C1 segment of cervical spinal cord (tissue), 14 donors: ENCODE data around the gene HHATL.

Source experiments
- DNase-seq, 14 donors: peaks; one replicate each; lab custom pipeline; 2025; lab: John Stamatoyannopoulos, UW

HHATL gene

DNA sequence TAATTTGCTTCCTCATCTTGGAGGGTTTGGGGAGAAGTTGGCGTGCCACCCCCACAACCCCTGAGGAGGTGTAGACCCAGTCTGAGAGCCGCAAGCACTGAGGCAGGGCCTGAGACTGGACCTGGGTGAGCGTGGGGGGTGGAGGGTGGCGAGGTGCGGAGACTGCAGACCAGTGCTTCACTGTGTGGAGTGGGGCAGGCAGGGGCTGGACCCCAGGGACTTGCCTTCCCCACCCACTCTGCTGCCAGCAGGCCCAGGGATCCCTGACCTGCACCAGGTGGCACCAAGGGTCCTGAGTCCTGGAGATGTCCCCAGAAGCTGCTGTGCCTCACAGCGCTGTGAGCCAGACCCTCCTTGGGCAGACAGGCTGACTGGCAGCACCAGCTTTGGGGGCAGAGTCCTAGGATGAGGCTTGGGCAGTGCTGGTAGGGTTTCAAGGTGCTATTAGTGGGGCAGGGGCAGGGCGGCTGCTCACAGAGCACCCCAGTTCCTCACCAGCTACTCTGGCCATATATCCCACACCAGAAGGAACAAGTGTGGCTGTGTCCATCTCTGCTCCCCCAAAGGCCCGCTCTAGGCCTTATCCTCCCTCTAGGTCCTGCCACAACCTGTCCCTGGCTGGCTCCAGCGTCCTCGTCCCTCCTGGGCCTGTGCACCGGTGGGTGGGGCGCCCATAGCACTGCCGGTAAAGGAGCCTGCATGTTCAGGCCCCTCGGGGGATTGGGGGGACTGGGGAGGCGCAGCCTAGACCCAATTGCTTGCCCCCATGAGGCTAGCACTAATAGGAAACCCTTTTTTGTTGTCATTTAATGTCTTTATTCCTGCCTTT is 37.3 kb downstream of the HHATL start:
- DNase-seq, result no peak

GRCh38 chr3:42664438-42664803 is 38.2 kb downstream of the HHATL start:
- no peak for DNase-seq

DNA sequence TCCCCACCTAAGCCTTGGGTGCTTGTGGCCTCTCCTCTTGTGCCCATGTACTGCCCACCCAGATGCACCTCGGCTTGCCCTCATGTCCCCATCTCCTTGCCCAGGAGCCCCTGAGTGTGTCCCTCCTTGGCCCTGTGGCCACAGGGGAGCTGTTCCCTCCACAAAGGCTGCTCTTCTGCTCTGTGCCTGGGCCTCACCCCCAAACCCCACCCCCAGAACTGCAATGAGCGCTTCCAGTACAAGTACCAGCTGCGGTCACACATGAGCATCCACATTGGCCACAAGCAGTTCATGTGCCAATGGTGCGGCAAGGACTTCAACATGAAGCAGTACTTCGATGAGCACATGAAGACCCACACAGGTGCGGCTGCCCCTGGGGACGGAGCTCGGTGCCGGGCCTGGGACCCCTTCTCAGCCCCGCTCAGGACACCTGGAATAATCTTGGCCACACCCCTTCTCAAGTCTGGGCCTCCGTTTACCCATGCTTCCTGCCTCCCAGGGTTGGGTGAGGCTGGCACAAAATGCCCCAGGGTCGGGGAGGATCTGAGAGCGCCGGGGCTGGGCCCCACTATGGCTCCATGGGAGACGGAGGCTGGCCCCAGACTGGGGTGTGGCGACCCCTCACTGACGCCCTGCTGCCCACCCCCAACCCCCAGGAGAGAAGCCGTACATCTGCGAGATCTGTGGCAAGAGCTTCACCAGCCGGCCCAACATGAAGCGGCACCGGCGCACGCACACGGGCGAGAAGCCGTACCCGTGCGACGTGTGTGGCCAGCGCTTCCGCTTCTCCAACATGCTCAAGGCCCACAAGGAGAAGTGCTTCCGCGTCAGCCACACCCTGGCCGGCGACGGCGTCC is 38.8 kb downstream of the HHATL start:
- DNase-seq, result no peak

GRCh38 chr3:42662813-42663535 is 39.6 kb downstream of the HHATL start:
- DNase-seq, result no peak

DNA sequence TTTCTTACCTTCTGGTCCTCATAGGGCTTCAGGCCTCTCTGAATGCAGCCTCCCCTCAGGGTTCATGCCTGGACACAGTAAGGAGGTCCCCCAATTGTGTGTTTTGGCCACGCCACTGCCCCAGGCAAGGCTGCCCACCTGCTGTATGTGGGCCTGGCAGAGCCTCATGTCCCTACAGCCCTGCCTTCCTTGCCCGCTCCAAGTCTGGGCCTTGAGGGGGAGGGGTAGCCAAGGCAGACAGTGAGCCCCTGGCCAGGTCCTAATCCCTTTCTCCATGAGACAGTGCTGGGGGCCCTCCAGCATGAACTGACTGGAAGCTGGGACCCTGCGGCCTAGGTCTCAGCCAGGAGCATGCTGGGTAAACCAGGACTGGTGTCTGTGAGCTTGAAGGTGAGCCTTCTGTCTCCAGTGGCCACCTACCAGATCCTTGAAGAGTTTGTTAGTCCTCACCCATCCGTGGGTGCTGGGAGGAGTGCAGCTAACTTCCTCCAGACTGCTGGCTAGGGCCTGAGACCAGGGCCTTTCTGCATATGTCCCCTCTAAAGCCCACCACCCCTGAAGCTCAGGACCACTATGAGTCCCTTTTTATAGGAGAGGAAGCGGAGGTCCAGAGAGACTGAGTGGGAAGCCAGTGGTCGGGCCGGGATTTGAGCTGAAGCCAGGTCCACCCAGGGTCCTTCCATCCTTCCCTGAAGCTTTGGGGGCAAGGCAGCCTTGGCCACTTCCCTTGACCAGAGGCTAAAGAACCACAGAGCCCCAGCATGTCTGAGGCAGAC is 40.4 kb downstream of the HHATL start:
- DNase-seq, result no peak

- DNase-seq, result peak in 1 of 14 donors; percentile 49
Observed at GRCh38 chr3:42661593-42662022, 41.0 kb downstream of the HHATL start.

GRCh38 chr3:42660898-42661297 is 41.7 kb downstream of the HHATL start:
- no peak for DNase-seq

GRCh38 chr3:42660131-42660715 is 42.4 kb downstream of the HHATL start:
- peak in 1 of 14 donors; percentile 51 for DNase-seq

DNA sequence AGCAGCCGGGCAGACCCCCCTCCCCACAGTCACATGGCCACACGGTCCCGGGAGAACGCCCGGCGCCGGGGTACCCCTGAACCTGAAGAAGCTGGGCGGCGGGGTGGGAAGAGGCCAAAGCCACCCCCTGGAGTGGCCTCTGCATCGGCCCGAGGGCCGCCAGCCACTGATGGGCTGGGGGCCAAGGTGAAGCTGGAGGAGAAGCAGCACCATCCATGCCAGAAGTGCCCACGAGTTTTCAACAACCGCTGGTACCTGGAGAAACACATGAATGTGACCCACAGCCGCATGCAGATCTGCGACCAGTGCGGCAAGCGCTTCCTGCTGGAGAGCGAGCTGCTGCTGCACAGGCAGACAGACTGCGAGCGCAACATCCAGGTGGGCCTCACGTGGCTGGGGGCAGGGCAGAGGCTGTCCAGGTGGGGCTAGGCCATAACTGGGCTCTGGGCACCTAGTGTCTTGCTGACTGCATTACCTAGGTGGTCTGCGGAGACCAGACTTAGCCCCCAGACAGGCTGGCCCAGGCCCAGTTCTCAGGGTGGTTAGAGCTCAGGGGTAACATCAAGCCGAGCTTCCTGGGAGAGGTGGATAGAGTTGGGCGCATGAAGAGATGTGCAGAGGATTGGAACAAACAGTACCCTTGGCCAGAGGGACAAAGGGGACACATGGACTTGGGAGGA is 43.0 kb downstream of the HHATL start:
- DNase-seq, result no peak

DNA sequence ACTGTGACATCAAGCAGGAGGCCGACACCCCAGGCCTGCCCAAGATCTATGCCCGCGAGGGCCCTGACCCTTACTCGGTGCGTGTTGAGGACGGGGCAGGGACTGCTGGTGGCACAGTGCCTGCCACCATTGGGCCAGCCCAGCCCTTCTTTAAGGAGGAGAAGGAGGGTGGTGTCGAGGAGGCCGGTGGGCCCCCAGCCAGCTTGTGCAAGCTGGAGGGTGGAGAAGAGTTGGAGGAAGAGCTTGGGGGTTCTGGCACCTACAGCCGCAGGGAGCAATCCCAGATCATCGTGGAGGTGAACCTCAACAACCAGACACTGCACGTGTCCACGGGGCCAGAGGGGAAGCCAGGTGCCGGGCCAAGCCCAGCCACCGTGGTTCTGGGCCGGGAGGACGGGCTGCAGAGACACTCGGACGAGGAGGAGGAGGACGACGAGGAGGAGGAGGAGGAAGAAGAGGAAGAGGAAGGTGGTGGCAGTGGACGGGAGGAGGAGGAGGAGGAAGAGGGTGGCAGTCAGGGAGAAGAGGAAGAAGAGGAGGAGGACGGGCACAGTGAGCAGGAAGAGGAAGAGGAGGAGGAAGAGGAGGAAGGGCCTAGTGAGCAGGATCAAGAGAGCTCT is 43.7 kb downstream of the HHATL start:
- DNase-seq, result no peak

GRCh38 chr3:42658091-42658770 is 44.4 kb downstream of the HHATL start:
- peak in 2 of 14 donors; percentile 37 to 72 for DNase-seq

DNA sequence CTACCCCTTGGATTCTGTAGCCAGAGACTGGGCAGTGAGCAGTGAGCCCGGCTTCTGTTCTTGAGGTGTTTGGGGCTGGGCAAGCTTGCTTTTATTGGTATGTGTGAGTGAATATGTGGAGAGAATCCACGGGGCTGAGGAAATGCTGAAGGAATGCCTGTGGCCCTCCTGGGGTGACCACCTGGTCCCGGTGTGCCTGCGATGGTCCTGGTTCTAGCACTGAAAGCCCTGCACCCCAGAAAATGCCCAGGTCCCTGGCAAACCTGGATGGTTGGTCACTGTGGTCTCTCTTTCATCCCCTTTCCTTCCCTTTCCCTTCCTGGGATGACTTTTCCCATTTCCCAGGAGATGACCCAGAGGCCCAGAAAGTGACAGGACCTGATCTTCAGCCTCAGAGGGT is 44.9 kb downstream of the HHATL start:
- DNase-seq, result no peak

GRCh38 chr3:42656680-42657610 is 45.7 kb downstream of the HHATL start:
- no peak for DNase-seq

DNA sequence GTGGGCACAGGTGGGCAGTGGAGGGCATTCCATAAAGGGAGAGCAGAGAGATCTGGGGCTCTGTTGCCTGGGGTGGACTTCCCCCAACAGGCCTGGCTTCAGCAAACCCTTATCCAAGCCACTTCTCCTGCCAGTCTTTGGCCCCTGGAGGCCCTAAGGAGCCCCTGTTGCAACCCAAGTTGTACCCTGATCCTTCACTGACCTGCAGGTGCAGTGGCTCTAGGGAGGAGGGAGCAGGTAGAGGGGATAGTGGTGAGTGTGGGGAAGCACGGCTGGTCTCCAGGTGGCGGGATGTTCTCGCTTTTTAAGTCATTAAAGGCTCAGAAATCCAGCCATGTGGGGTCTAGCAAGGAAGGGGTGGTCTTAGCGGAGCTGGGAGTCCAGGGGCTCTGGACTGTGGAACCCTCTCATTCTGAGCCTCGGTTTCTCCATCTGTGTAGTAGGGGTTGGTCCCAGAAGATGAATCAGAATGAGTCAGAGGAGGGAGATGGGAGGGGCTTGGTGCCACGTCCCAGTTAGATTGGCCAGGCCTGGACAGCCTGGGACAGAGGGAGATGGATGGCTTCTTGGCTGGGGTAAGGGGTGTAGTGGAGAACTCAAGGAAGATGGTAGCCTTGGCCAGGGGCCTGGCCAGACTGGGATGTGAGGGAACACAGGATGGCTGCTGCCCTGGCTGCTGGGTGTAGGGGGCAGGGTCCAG is 46.5 kb downstream of the HHATL start:
- peak in 2 of 14 donors; percentile 36 to 70 for DNase-seq

DNA sequence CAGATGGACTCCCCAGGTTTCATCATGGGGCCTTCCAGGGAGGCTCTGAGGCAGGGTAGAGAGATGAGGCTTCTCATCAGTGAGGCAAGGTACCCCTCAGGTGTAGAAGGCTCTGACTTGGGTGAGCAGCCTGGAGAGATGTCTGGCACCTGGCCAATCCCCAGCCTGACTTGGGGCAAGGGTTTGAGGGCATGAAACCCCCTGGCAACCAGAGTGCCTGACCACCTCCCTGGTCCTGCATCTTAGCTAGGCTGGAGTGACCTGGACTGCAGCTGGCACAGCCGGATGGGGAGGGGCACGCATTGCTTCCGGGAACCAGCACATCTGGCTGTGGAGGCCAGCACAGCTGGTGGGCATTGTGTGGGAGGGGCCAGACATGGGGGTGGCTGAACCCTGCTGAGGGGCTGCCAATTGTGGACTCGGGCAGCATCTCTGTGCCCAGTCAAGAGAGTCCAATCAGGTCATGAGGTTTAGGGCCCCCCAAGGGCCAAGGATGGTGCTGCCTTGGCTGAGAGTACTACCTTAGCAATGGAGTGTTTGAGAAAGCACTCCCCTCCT is 47.2 kb downstream of the HHATL start:
- peak in 2 of 14 donors; percentile 42 to 72 for DNase-seq

DNA sequence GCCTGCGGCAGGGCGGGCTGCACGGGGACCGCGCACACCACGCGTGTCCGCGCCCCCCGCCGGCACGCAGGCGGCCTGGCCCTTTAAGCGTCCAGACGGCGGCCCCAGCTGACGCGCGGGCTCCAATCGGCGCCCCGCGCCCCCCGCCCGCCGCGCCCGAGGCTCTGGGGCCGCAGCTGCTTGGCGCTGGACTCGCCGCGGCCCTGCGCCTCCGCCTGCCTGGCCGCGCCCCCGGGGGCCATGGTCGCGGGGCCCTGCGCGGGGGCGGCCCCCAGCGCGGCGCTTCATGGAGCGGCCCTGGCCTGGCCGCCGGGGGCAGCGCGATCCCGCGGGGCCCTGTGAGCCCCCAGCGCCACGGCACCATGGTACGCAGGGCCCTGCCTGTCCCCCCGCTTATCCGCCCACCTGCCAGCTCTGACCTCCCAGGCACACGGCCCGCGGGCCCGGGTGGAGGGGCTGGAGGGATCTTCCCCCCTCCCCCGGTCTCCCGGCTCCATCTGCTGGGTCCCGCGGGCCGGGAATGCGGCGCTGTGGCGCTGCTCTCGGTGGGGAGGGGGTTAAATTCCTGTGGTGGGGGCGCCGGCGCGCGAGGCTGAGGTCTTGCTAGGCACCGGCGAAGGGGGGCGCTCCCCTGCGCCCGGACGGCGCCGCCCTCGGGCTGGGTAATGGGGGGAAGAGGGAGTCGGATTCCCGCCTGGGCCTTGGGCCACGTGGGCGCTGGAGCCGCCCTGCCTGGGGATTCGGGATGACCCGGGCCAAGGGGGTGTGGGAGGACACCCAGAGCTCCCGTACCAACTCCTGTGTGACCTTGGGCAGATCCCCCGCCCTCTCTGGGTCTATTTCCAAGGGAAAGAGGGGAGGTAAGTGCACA is 48.0 kb downstream of the HHATL start:
- DNase-seq, result peak in 10 of 14 donors; percentile 38 to 84 (median 66)
